Measurements from ENCODE around the gene SSTR3. TPM values are rescaled to one million over a fixed set of nuclear protein-coding genes. Genes with fewer than 3 reads are reported as not detected.

The SSTR3 gene
- total and polyA plus RNA-seq, 2 of the 13 experiments (the other 11 are each of a cell fraction or from before 2014, with no cell fraction given), result 0.08 to 0.64 TPM

DNA sequence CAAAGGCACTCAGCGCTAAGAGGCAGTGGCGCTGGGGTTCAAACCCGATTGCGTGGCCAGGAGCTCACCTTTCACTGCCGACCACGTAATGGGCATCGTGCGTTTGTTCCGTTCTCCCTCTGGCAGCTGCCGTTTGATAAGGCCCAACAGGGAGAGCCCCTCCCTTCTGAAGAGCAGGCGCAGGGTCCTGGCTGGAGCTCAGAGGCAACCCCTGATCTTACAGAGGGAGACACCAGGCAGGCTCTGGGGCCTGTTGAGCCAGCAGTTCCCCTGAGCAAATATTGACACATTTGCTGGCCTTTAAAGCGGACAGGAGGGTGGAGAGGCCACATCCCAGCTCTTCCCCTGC is 12.5 kb downstream of the SSTR3 start (continued):
- TF ChIP-seq, protein P1, sequence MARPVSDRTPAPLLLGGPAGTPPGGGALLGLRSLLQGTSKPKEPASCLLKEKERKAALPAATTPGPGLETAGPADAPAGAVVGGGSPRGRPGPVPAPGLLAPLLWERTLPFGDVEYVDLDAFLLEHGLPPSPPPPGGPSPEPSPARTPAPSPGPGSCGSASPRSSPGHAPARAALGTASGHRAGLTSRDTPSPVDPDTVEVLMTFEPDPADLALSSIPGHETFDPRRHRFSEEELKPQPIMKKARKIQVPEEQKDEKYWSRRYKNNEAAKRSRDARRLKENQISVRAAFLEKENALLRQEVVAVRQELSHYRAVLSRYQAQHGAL (CRISPR knock-in tag; IDR thresholded peaks at IDR 0.05; ENCODE audit: not compliant biosample characterization), result no peak
- TF ChIP-seq, protein P2, sequence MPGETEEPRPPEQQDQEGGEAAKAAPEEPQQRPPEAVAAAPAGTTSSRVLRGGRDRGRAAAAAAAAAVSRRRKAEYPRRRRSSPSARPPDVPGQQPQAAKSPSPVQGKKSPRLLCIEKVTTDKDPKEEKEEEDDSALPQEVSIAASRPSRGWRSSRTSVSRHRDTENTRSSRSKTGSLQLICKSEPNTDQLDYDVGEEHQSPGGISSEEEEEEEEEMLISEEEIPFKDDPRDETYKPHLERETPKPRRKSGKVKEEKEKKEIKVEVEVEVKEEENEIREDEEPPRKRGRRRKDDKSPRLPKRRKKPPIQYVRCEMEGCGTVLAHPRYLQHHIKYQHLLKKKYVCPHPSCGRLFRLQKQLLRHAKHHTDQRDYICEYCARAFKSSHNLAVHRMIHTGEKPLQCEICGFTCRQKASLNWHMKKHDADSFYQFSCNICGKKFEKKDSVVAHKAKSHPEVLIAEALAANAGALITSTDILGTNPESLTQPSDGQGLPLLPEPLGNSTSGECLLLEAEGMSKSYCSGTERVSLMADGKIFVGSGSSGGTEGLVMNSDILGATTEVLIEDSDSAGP (CRISPR knock-in tag; IDR thresholded peaks at IDR 0.05; ENCODE audit: borderline replicate concordance), result peak; percentile 82; the same call in 1 of the 2 replicates
- TF ChIP-seq ZFP90 (CRISPR knock-in tag; IDR thresholded peaks at IDR 0.05; ENCODE audit: borderline replicate concordance) (no peak), HDAC6 (IDR thresholded peaks at IDR 0.05; ENCODE audit: low read depth, low read length) (no peak), SMAD9 (CRISPR knock-in tag; IDR thresholded peaks at IDR 0.05) (no peak), ZNF562 (CRISPR knock-in tag; IDR thresholded peaks at IDR 0.05; ENCODE audit: borderline replicate concordance) (no peak), NKX3-1 (CRISPR knock-in tag; IDR thresholded peaks at IDR 0.05) (0 out of 2 replicates have a peak, but pooled peaks have one; percentile 2), TBX2 (CRISPR knock-in tag; IDR thresholded peaks at IDR 0.05; ENCODE audit: borderline replicate concordance) (peak; percentile 68; the same call in 1 of the 2 replicates), ATF7 (IDR thresholded peaks at IDR 0.05) (no peak), ATF7 (CRISPR knock-in tag; IDR thresholded peaks at IDR 0.05) (no peak), ZFYVE20 (CRISPR knock-in tag; IDR thresholded peaks at IDR 0.05; ENCODE audit: borderline replicate concordance, low read depth) (no peak), RXRA (CRISPR knock-in tag; IDR thresholded peaks at IDR 0.05) (peak; percentile 55; the same call in 1 of the 2 replicates), ZKSCAN5 (CRISPR knock-in tag; IDR thresholded peaks at IDR 0.05) (no peak)
- TF ChIP-seq, protein P3, sequence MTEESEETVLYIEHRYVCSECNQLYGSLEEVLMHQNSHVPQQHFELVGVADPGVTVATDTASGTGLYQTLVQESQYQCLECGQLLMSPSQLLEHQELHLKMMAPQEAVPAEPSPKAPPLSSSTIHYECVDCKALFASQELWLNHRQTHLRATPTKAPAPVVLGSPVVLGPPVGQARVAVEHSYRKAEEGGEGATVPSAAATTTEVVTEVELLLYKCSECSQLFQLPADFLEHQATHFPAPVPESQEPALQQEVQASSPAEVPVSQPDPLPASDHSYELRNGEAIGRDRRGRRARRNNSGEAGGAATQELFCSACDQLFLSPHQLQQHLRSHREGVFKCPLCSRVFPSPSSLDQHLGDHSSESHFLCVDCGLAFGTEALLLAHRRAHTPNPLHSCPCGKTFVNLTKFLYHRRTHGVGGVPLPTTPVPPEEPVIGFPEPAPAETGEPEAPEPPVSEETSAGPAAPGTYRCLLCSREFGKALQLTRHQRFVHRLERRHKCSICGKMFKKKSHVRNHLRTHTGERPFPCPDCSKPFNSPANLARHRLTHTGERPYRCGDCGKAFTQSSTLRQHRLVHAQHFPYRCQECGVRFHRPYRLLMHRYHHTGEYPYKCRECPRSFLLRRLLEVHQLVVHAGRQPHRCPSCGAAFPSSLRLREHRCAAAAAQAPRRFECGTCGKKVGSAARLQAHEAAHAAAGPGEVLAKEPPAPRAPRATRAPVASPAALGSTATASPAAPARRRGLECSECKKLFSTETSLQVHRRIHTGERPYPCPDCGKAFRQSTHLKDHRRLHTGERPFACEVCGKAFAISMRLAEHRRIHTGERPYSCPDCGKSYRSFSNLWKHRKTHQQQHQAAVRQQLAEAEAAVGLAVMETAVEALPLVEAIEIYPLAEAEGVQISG (CRISPR knock-in tag; IDR thresholded peaks at IDR 0.05), result no peak
- TF ChIP-seq, protein P4, sequence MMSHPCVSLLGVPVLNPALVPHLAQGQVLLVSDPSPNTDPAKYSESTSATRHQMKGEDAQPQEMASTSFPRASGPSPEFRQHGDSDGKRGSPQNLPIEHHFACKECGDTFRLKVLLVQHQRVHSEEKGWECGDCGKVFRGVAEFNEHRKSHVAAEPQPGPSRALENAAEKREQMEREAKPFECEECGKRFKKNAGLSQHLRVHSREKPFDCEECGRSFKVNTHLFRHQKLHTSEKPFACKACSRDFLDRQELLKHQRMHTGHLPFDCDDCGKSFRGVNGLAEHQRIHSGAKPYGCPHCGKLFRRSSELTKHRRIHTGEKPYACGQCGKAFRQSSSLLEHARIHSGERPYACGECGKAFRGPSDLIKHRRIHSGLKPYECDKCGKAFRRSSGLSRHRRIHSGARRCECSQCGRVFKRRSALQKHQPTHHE (CRISPR knock-in tag; IDR thresholded peaks at IDR 0.05; ENCODE audit: borderline replicate concordance), result no peak
- TF ChIP-seq, protein P5, sequence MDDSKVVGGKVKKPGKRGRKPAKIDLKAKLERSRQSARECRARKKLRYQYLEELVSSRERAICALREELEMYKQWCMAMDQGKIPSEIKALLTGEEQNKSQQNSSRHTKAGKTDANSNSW (CRISPR knock-in tag; IDR thresholded peaks at IDR 0.05; ENCODE audit: borderline replicate concordance), result no peak
- TF ChIP-seq, protein P6, sequence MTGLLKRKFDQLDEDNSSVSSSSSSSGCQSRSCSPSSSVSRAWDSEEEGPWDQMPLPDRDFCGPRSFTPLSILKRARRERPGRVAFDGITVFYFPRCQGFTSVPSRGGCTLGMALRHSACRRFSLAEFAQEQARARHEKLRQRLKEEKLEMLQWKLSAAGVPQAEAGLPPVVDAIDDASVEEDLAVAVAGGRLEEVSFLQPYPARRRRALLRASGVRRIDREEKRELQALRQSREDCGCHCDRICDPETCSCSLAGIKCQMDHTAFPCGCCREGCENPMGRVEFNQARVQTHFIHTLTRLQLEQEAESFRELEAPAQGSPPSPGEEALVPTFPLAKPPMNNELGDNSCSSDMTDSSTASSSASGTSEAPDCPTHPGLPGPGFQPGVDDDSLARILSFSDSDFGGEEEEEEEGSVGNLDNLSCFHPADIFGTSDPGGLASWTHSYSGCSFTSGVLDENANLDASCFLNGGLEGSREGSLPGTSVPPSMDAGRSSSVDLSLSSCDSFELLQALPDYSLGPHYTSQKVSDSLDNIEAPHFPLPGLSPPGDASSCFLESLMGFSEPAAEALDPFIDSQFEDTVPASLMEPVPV (CRISPR knock-in tag; IDR thresholded peaks at IDR 0.05), result no peak; the same call in 1 of the 2 replicates
- TF ChIP-seq, protein P7, sequence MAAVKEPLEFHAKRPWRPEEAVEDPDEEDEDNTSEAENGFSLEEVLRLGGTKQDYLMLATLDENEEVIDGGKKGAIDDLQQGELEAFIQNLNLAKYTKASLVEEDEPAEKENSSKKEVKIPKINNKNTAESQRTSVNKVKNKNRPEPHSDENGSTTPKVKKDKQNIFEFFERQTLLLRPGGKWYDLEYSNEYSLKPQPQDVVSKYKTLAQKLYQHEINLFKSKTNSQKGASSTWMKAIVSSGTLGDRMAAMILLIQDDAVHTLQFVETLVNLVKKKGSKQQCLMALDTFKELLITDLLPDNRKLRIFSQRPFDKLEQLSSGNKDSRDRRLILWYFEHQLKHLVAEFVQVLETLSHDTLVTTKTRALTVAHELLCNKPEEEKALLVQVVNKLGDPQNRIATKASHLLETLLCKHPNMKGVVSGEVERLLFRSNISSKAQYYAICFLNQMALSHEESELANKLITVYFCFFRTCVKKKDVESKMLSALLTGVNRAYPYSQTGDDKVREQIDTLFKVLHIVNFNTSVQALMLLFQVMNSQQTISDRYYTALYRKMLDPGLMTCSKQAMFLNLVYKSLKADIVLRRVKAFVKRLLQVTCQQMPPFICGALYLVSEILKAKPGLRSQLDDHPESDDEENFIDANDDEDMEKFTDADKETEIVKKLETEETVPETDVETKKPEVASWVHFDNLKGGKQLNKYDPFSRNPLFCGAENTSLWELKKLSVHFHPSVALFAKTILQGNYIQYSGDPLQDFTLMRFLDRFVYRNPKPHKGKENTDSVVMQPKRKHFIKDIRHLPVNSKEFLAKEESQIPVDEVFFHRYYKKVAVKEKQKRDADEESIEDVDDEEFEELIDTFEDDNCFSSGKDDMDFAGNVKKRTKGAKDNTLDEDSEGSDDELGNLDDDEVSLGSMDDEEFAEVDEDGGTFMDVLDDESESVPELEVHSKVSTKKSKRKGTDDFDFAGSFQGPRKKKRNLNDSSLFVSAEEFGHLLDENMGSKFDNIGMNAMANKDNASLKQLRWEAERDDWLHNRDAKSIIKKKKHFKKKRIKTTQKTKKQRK (IDR thresholded peaks at IDR 0.05; ENCODE audit: low read length), result no peak
